SK-N-SH (cell line): ENCODE measurements around the gene AGPAT3. TPM values are rescaled to one million over a fixed set of nuclear protein-coding genes. Genes with fewer than 3 reads are reported as not detected.

ENCODE experiments used
- CTCF ChIA-PET: fragments of 300-600, 350-600 bp; formaldehyde crosslinking; extraction: SDS; loops from one replicate; lab custom pipeline; 2021; lab: Yijun Ruan, JAX
- POLR2A ChIA-PET: fragments of 350-600 bp; sonication (Branson Sonifier 250); formaldehyde crosslinking; extraction: SDS; loops from one replicate; lab custom pipeline; 2020; ENCODE audit warnings: antibody characterized with exemption, inconsistent platforms; lab: Yijun Ruan, JAX
- DNase-seq: peaks from one replicate; pipeline ENCODE4 v3.0.0; 2012
- H2AFZ ChIP-seq: fragments of 200-600 bp; sonication (generic); 2 replicates; pipeline ENCODE4 v1.8.1; 2016; ENCODE audit warnings: antibody characterized with exemption, mild to moderate bottlenecking, low read depth
- H3F3A ChIP-seq: fragments of 200-600 bp; sonication (generic); replicated peaks from 2 replicates; pipeline ENCODE3; 2016; ENCODE audit warnings: antibody characterized with exemption, mild to moderate bottlenecking; ENCODE audit not compliant: insufficient read depth
- H3K27ac ChIP-seq, 2 experiments: fragments of 200-500 bp in 1 of 2; fragments of 200-600 bp in 1 of 2; sonication (Bioruptor generic) in 1 of 2; sonication (generic), shearing (Covaris generic) in 1 of 2; 2 replicates each; pipeline versions ENCODE4 v1.5.1 to v1.6.1; 2014 to 2016; ENCODE audit warnings: low read depth in 2 of 2, inconsistent platforms in 1 of 2, low read length in 1 of 2, mild to moderate bottlenecking in 1 of 2, mixed read lengths in 1 of 2
- H3K27me3 ChIP-seq: fragments of 200-600 bp; sonication (generic), shearing (Covaris generic); 2 replicates; pipeline ENCODE4 v1.6.1; 2016; ENCODE audit warnings: mixed run types; ENCODE audit not compliant: insufficient read depth
- H3K36me3 ChIP-seq, 2 experiments: fragments of 200-500 bp in 1 of 2; fragments of 200-600 bp in 1 of 2; sonication (Bioruptor generic) in 1 of 2; sonication (generic) in 1 of 2; replicated peaks in 1 of 2; 2 replicates each; pipeline versions ENCODE3 to v1.5.1; 2014 to 2016; ENCODE audit warnings: low read length in 1 of 2, mild to moderate bottlenecking in 1 of 2; ENCODE audit not compliant: insufficient read depth in 2 of 2, control insufficient read depth in 1 of 2
- H3K4me1 ChIP-seq, 2 experiments: fragments of 200-500 bp in 1 of 2; fragments of 200-600 bp in 1 of 2; sonication (Bioruptor generic) in 1 of 2; sonication (generic), shearing (Covaris generic) in 1 of 2; 2 replicates each; pipeline versions ENCODE4 v1.5.1 to v1.6.1; 2014 to 2016; ENCODE audit warnings: low read depth in 1 of 2, low read length in 1 of 2, mixed run types in 1 of 2; ENCODE audit not compliant: insufficient read depth in 2 of 2, control insufficient read depth in 1 of 2
- H3K4me2 ChIP-seq: fragments of 200-600 bp; sonication (generic), shearing (Covaris generic); 2 replicates; pipeline ENCODE4 v1.6.1; 2017; ENCODE audit warnings: mixed run types
- H3K4me3 ChIP-seq, 2 experiments: fragments of 200-500 bp in 1 of 2; fragments of 200-600 bp in 1 of 2; sonication (Bioruptor generic) in 1 of 2; sonication (generic), shearing (Covaris generic) in 1 of 2; 2 replicates each; pipeline versions ENCODE4 v1.5.1 to v1.8.1; 2014 to 2016; ENCODE audit warnings: low read depth in 2 of 2, inconsistent platforms in 1 of 2, low read length in 1 of 2, mild to moderate bottlenecking in 1 of 2, mixed read lengths in 1 of 2, moderate library complexity in 1 of 2
- H3K79me2 ChIP-seq: fragments of 200-600 bp; sonication (generic); 2 replicates; pipeline ENCODE4 v1.8.1; 2017; ENCODE audit warnings: mild to moderate bottlenecking; ENCODE audit not compliant: insufficient read depth
- H3K9ac ChIP-seq: fragments of 200-600 bp; sonication (generic); 2 replicates; pipeline ENCODE4 v1.6.1; 2017; ENCODE audit warnings: mixed run types
- H3K9me2 ChIP-seq: fragments of 200-600 bp; sonication (generic); 2 replicates; pipeline ENCODE4 v1.6.1; 2017; ENCODE audit warnings: mixed run types
- H3K9me3 ChIP-seq: fragments of 200-600 bp; sonication (generic); 2 replicates; pipeline ENCODE4 v1.6.1; 2017; ENCODE audit warnings: mixed run types, mild to moderate bottlenecking, moderate library complexity
- H4K20me1 ChIP-seq: fragments of 200-600 bp; sonication (generic); 2 replicates; pipeline ENCODE4 v1.6.1; 2017; ENCODE audit warnings: mild to moderate bottlenecking, mixed run types; ENCODE audit not compliant: insufficient read depth
- ELF1 ChIP-seq: IDR thresholded peaks from 2 replicates; pipeline ENCODE4 v1.4.0; 2012
- GABPA ChIP-seq: IDR thresholded peaks from 2 replicates; pipeline ENCODE4 v1.4.0; 2012; ENCODE audit warnings: low read depth, mild to moderate bottlenecking
- MXI1 ChIP-seq: IDR thresholded peaks from 2 replicates; pipeline ENCODE4 v1.6.1; 2012; ENCODE audit warnings: mild to moderate bottlenecking, low read depth, low read length, improper control_type of control experiment
- RFX5 ChIP-seq: IDR thresholded peaks from 2 replicates; pipeline ENCODE4 v1.6.1; 2012; ENCODE audit warnings: mild to moderate bottlenecking, improper control_type of control experiment, low read length
- RXRA ChIP-seq: IDR thresholded peaks from 2 replicates; pipeline ENCODE4 v1.4.0; 2012; ENCODE audit warnings: low read depth, mild to moderate bottlenecking, borderline replicate concordance
- TEAD4 ChIP-seq: IDR thresholded peaks from 2 replicates; pipeline ENCODE4 v1.4.0; 2012; ENCODE audit warnings: mild to moderate bottlenecking, borderline replicate concordance; ENCODE audit not compliant: insufficient read depth
- WGBS: methylation state at CpG from one replicate; pipeline ENCODE4 v1.1.6; 2017; ENCODE audit warnings: low lambda C conversion rate; 5-methylcytosine and 5-hydroxymethylcytosine counted together
- polyA plus RNA-seq, 3 experiments: library from polyadenylated mRNA; depleted of rRNA; stranded (reverse); fragments of >200 nt; gene quantifications; 2 replicates each; pipeline ENCODE4 v1.2.3, GENCODE V29; 2012
- TF ChIP-seq, protein P1 (sequence below): fragments of 200-600 bp; sonication (generic); IDR thresholded peaks from 2 replicates; pipeline ENCODE4 v1.6.1; 2017; ENCODE audit warnings: antibody characterized with exemption, mild to moderate bottlenecking, moderate library complexity
- TF ChIP-seq, protein P2 (sequence below): IDR thresholded peaks from 2 replicates; pipeline ENCODE4 v1.4.0; 2012; ENCODE audit warnings: low read depth, borderline replicate concordance

AGPAT3 gene
- polyA plus RNA-seq, 1 of the 3 experiments (the other 2 are of a cell fraction) = 35.3 TPM

DNA sequence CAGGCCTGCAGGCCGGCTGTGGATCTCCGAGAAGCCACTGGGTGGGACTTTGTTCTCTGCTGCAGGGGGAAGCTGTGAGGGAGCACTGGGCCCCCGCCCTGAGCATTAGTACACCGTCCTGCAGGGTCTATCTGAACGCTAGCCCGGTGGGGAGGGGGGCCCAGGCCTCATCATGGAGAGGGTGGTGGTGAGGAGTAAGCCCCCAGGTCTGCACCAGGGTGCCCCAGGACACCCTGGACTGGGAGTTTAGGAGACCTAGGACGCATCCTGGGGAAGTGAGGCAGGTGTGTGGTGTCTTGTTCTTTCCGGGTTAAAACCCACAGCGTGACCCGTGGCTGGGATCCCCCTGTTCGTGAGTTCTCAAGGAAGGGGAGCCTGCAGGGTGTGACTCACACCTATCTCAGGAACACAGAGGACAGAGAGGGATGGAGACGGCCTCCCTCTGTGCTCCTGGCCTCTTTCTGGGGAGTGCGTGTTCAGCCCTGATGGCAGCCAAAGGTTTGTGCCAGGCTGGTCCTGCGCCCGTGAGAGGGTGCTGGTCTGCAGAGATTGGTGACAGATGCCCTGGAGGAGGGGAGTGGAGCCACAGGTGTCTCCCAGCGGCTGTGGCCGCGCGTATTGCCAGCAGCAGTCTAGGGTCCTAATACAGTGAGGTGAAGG lies 44.8 kb downstream of the AGPAT3 start:
- Histone ChIP-seq H3K4me3 (no peak overlapping the region), H3K27me3 (no peaks in the 10 kb centered on the region), H3K4me2 (no peak overlapping the region), H3K4me1 (no peaks in the 10 kb centered on the region), H2AFZ (no peak overlapping the region), H3F3A (no peaks in the 10 kb centered on the region), H3K36me3 (peaks cover 5 to 7% of the 10 kb centered on the region in 2 experiments), H3K9me3 (no peaks in the 10 kb centered on the region), H3K9ac (no peak overlapping the region), H3K27ac (no peak overlapping the region), H3K9me2 (no peaks in the 10 kb centered on the region), H3K79me2 (peaks cover 46% of the 10 kb centered on the region), H4K20me1 (0 out of 2 replicates have a peak, but pooled peaks cover 10% of the 10 kb centered on the region)
- DNase-seq = no peak
- 95% methylated on average over 12 of the region's 19 CpGs for WGBS
- ChIA-PET POLR2A (no interaction called here), CTCF (no interaction called here)
- TF ChIP-seq, protein P1, sequence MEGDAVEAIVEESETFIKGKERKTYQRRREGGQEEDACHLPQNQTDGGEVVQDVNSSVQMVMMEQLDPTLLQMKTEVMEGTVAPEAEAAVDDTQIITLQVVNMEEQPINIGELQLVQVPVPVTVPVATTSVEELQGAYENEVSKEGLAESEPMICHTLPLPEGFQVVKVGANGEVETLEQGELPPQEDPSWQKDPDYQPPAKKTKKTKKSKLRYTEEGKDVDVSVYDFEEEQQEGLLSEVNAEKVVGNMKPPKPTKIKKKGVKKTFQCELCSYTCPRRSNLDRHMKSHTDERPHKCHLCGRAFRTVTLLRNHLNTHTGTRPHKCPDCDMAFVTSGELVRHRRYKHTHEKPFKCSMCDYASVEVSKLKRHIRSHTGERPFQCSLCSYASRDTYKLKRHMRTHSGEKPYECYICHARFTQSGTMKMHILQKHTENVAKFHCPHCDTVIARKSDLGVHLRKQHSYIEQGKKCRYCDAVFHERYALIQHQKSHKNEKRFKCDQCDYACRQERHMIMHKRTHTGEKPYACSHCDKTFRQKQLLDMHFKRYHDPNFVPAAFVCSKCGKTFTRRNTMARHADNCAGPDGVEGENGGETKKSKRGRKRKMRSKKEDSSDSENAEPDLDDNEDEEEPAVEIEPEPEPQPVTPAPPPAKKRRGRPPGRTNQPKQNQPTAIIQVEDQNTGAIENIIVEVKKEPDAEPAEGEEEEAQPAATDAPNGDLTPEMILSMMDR = no peak
- no peak for TF ChIP-seq ELF1
- no peak for TF ChIP-seq GABPA
- TF ChIP-seq TEAD4 = no peak
- no peak for TF ChIP-seq RFX5
- no peak for TF ChIP-seq MXI1

DNA sequence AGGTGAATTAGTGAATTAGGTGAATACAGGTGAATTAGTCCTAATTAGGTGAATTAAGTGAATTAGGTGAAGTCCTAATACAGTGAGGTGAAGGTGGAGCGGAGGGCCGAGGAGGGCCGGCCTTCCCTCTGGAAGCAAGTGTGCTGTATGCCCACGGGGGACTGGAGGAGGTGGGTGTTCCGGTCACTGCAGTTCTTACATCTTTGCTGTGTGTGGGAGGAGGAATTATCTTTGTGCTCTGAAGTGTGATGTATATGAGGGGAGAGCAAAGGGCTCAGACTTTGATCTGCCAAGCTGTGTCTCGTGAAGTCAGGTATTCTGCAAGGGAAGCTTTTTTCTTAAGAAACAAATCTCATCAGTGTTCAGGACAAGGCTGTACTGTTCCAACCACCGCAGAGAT lies 45.4 kb downstream of the AGPAT3 start:
- peaks cover 2 to 7% of the 10 kb centered on the region in 2 experiments for H3K36me3 ChIP-seq
- H3K9me2 ChIP-seq = no peaks in the 10 kb centered on the region
- H3K9ac ChIP-seq = no peak overlapping the region
- ChIA-PET CTCF (interaction anchor here (0.7 kb wide), 1 partner anchor 15 kb away, joined by 3 read pairs; no protein-coding TSS in a partner anchor), POLR2A (no interaction called here)
- TF ChIP-seq RXRA = no peak
- TF ChIP-seq, protein P2, sequence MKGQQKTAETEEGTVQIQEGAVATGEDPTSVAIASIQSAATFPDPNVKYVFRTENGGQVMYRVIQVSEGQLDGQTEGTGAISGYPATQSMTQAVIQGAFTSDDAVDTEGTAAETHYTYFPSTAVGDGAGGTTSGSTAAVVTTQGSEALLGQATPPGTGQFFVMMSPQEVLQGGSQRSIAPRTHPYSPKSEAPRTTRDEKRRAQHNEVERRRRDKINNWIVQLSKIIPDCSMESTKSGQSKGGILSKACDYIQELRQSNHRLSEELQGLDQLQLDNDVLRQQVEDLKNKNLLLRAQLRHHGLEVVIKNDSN = no peak
- H3K4me2 ChIP-seq = no peak overlapping the region
- H3K9me3 ChIP-seq = no peaks in the 10 kb centered on the region
- H2AFZ ChIP-seq = no peak overlapping the region
- H3K27ac ChIP-seq = no peak overlapping the region
- no peaks in the 10 kb centered on the region for H3F3A ChIP-seq
- 0 out of 2 replicates have a peak, but pooled peaks cover 7% of the 10 kb centered on the region for H4K20me1 ChIP-seq
- no peak for DNase-seq
- H3K27me3 ChIP-seq = no peaks in the 10 kb centered on the region
- H3K79me2 ChIP-seq = peaks cover 49% of the 10 kb centered on the region
- 90% methylated on average over 6 of the region's 7 CpGs for WGBS
- no peak overlapping the region for H3K4me3 ChIP-seq
- no peaks in the 10 kb centered on the region for H3K4me1 ChIP-seq
